ENCODE data around the gene ANKRD63. TPM values are rescaled to one million over a fixed set of nuclear protein-coding genes. Genes with fewer than 3 reads are reported as not detected.

Gene ANKRD63
- total RNA-seq, 4 donors from 2014 or later: not detected

GRCh38 chr15:40275954-40276353 lies 6.9 kb downstream of the ANKRD63 start:
- no peak for TF ChIP-seq POLR2A (IDR thresholded peaks at IDR 0.05; ENCODE audit: low read depth)
- no peak for TF ChIP-seq EP300 (IDR thresholded peaks at IDR 0.05)
- no peak for TF ChIP-seq CTCF (IDR thresholded peaks at IDR 0.05)
- no peak for TF ChIP-seq POLR2AphosphoS5 (IDR thresholded peaks at IDR 0.05)
- Histone ChIP-seq H3K27ac (replicated peaks in 1 of 4) (no peak overlapping the region), H3K4me1 (peaks cover 9 to 13% (median 11%) of the 10 kb centered on the region in 4 donors), H3K36me3 (no peaks in the 10 kb centered on the region), H3K9me3 (no peaks in the 10 kb centered on the region), H3K27me3 (peaks cover 8 to 41% (median 14%) of the 10 kb centered on the region in 4 donors), H3K4me3 (no peak overlapping the region)
- WGBS: 91% methylated on average over 7 of the region's 7 CpGs
- DNase-seq (ENCODE audit: extremely low spot score): no peak
- intact Hi-C loops (cut with DNase I): loop anchor here (2.0 kb wide), 1 partner anchor 231 kb away; no protein-coding TSS in a partner anchor

GRCh38 chr15:40275523-40275922 lies 7.3 kb downstream of the ANKRD63 start:
- Histone ChIP-seq H3K27me3 (peaks cover 5 to 36% (median 11%) of the 10 kb centered on the region in 4 donors), H3K9me3 (no peaks in the 10 kb centered on the region), H3K36me3 (no peaks in the 10 kb centered on the region), H3K4me3 (no peak overlapping the region), H3K27ac (replicated peaks in 1 of 4) (no peak overlapping the region), H3K4me1 (peaks cover 9 to 13% (median 11%) of the 10 kb centered on the region in 4 donors)
- DNase-seq (ENCODE audit: extremely low spot score): no peak
- 85% methylated on average over 4 of the region's 5 CpGs for WGBS
- no peak for TF ChIP-seq POLR2AphosphoS5 (IDR thresholded peaks at IDR 0.05)
- no peak for TF ChIP-seq EP300 (IDR thresholded peaks at IDR 0.05)
- TF ChIP-seq POLR2A (IDR thresholded peaks at IDR 0.05; ENCODE audit: low read depth): no peak
- no peak for TF ChIP-seq CTCF (IDR thresholded peaks at IDR 0.05)
- intact Hi-C loops (cut with DNase I): loop anchor here (2.0 kb wide), 1 partner anchor 231 kb away; no protein-coding TSS in a partner anchor

GRCh38 chr15:40274350-40275274 lies 8.3 kb downstream of the ANKRD63 start:
- 53% methylated on average over 24 of the region's 26 CpGs for WGBS
- TF ChIP-seq POLR2A (IDR thresholded peaks at IDR 0.05; ENCODE audit: low read depth): no peak
- peak in 1 of 2 donors; percentile 62 for TF ChIP-seq POLR2AphosphoS5 (IDR thresholded peaks at IDR 0.05)
- TF ChIP-seq EP300 (IDR thresholded peaks at IDR 0.05): no peak
- TF ChIP-seq CTCF (IDR thresholded peaks at IDR 0.05): peak in 2 of 3 experiments; percentile 100
- peak; percentile 96 for DNase-seq (ENCODE audit: extremely low spot score)
- Histone ChIP-seq H3K27ac (replicated peaks in 1 of 4) (no peak overlapping the region), H3K9me3 (no peaks in the 10 kb centered on the region), H3K4me3 (no peak overlapping the region), H3K27me3 (peaks cover 0 to 27% (median 3%) of the 10 kb centered on the region in 4 donors), H3K36me3 (no peaks in the 10 kb centered on the region), H3K4me1 (peaks cover 4 to 7% (median 5%) of the 10 kb centered on the region in 4 donors)
- intact Hi-C loops (cut with DNase I): loop anchor here (1.0 to 2.0 kb wide), 2 partner anchors 57 to 230 kb away; no protein-coding TSS in a partner anchor

GRCh38 chr15:40273428-40273827 lies 9.4 kb downstream of the ANKRD63 start:
- peaks cover 0 to 15% (median 0%) of the 10 kb centered on the region in 4 donors for H3K27me3 ChIP-seq
- H3K27ac ChIP-seq (replicated peaks in 1 of 4): no peak overlapping the region
- no peak for TF ChIP-seq POLR2A (IDR thresholded peaks at IDR 0.05; ENCODE audit: low read depth)
- no peak for TF ChIP-seq POLR2AphosphoS5 (IDR thresholded peaks at IDR 0.05)
- intact Hi-C loops (cut with DNase I): no loop called here
- no peaks in the 10 kb centered on the region for H3K36me3 ChIP-seq
- DNase-seq (ENCODE audit: extremely low spot score): no peak
- H3K9me3 ChIP-seq: no peaks in the 10 kb centered on the region
- no peak overlapping the region for H3K4me3 ChIP-seq
- WGBS: 82% methylated on average over 9 of the region's 9 CpGs
- H3K4me1 ChIP-seq: no peaks in the 10 kb centered on the region

- no peak overlapping the region for H3K27ac ChIP-seq (replicated peaks in 1 of 4)
- no peak for DNase-seq (ENCODE audit: extremely low spot score)
- 80% methylated on average over 6 of the region's 20 CpGs for WGBS
- peaks cover 0 to 7% (median 0%) of the 10 kb centered on the region in 4 donors for H3K27me3 ChIP-seq
- H3K4me3 ChIP-seq: no peak overlapping the region
- no peaks in the 10 kb centered on the region for H3K9me3 ChIP-seq
- H3K36me3 ChIP-seq: no peaks in the 10 kb centered on the region
- intact Hi-C loops (cut with DNase I): no loop called here
- peaks cover 0 to under 1% (median 0%) of the 10 kb centered on the region in 4 donors for H3K4me1 ChIP-seq
- TF ChIP-seq CTCF (IDR thresholded peaks at IDR 0.05) (no peak), POLR2AphosphoS5 (IDR thresholded peaks at IDR 0.05) (no peak), EP300 (IDR thresholded peaks at IDR 0.05) (no peak), POLR2A (IDR thresholded peaks at IDR 0.05; ENCODE audit: low read depth) (no peak)
Measured at GRCh38 chr15:40272485-40273056, 10.3 kb downstream of the ANKRD63 start.

Measured in esophagus muscularis mucosa (tissue), 4 donors.